Fibroblast of skin of right quadriceps (primary cell): ENCODE measurements around the gene HOMER3.
"Not testable (repeated sequence)": the region's sequence is repeated elsewhere in the genome, so short reads cannot be mapped to it uniquely, and the experiment has no call there.

ENCODE experiments used
- DNase-seq: peaks from one replicate; pipeline ENCODE4 v3.0.0-alpha.2; 2013

Gene HOMER3

GRCh38 chr19:18952364-18953003 is 11.5 kb upstream of the HOMER3 start:
- not testable (repeated sequence) for DNase-seq

GRCh38 chr19:18951721-18952281 is 10.8 kb upstream of the HOMER3 start:
- no peak for DNase-seq

- no peak for DNase-seq
These were observed 8.8 kb upstream of the HOMER3 start for GRCh38 chr19:18949858-18950257.

GRCh38 chr19:18948976-18949356 is 7.9 kb upstream of the HOMER3 start:
- DNase-seq: no peak

- DNase-seq: no peak
These were observed 7.3 kb upstream of the HOMER3 start for GRCh38 chr19:18948075-18948975.

GRCh38 chr19:18946918-18947317 is 5.9 kb upstream of the HOMER3 start:
- DNase-seq: no peak

GRCh38 chr19:18946335-18946734 is 5.3 kb upstream of the HOMER3 start:
- DNase-seq: no peak

GRCh38 chr19:18945297-18945696 is 4.3 kb upstream of the HOMER3 start:
- DNase-seq: no peak

- DNase-seq: no peak
These were observed 2.4 kb upstream of the HOMER3 start for GRCh38 chr19:18943465-18943864.

- DNase-seq: no peak
These were observed 1.7 kb upstream of the HOMER3 start for GRCh38 chr19:18942692-18943091.

GRCh38 chr19:18941628-18942354 is 774 bp upstream of the HOMER3 start:
- DNase-seq: no peak

- DNase-seq: peak; percentile 54
These were observed 872 bp downstream of the HOMER3 start for GRCh38 chr19:18939922-18940768.

- DNase-seq: no peak
These were observed 1.9 kb downstream of the HOMER3 start for GRCh38 chr19:18939163-18939562.

- no peak for DNase-seq
These were observed 7.7 kb downstream of the HOMER3 start for GRCh38 chr19:18933297-18933696.

- peak; percentile 43 for DNase-seq
These were observed 8.7 kb downstream of the HOMER3 start for GRCh38 chr19:18932216-18932841.

GRCh38 chr19:18931316-18932162 is 9.5 kb downstream of the HOMER3 start:
- no peak for DNase-seq

- no peak for DNase-seq
These were observed 11.7 kb downstream of the HOMER3 start for GRCh38 chr19:18929311-18929710.

GRCh38 chr19:18928018-18928805 is 12.8 kb downstream of the HOMER3 start:
- DNase-seq: no peak

- DNase-seq: no peak
These were observed 16.3 kb downstream of the HOMER3 start for GRCh38 chr19:18924684-18925213.
